ENCODE results near the gene GPA33.
A peak's percentile ranks its signal among the peaks of the same experiment; 100 is the strongest.

Gene GPA33

GRCh38 chr1:167090314-167090942, at the start of gene GPA33:
GPA33 (minus strand) TSS chr1:167090377; CDS start chr1:167090287, 90 bp downstream.
- peak; percentile 22 for DNase-seq

DNA sequence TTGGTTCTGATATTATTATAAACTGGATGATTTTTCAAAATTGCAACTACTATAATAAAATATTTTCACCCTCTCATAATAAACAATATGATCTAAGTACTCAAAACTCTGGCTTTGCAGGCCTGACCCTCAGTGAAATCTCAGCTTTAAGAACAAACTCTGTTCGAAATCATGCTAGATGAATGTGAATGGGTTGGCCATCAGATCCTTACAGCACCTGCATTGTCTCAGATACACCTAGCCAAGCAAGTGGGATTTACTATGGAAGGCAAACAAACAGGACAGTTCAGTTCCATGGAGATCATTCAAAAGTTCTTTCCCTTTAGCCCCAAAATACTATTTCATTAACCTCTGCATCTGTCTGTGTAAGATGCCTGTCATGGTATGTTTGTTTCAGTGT, 48.5 kb upstream of the GPA33 start:
- DNase-seq = no peak

GRCh38 chr1:167137793-167138510, 47.8 kb upstream of the GPA33 start:
- DNase-seq = no peak

DNA sequence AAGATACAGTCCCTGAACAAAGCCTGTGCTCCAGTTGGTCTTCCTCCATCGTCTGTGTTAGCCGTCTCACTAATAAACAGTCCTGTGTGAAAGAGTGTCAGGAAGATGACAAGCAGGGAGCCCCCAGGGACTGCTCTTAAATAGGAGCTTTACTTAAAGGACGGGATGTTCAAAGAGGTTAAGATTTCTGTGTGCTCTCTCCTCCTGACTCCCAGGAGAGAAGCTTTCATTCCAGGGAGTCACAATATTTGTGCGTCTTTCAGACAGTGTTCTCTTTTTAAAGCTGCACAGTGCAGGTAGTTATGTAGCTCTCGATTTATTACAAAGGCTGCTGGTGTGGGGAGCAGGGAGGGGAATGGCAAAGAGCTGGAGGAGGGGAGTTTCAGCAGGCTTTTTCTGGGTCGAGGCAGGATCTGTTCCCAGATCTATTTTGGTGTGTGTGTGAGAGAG, 47.2 kb upstream of the GPA33 start:
- DNase-seq = no peak

DNA sequence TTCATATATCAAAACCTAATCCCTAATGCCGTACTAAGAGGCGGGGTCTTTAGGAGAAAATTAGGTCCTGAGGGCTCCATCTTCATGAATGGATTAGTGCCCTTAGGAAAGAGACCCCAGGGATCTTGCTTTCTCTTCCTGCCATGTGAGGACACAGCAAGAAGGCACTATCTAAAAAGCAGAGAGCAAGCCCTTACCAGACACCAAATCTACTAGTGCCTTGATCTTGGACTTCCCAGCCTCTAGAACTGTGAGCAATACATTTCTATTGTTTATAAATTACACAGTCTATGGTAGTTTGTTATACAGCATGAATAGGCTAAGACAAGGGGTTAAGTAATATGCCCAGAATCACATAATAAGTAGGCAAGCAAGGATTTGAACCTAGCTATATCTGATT, 46.6 kb upstream of the GPA33 start:
- DNase-seq = no peak

- no peak for DNase-seq
These were observed 46.0 kb upstream of the GPA33 start for GRCh38 chr1:167136191-167136614.

DNA sequence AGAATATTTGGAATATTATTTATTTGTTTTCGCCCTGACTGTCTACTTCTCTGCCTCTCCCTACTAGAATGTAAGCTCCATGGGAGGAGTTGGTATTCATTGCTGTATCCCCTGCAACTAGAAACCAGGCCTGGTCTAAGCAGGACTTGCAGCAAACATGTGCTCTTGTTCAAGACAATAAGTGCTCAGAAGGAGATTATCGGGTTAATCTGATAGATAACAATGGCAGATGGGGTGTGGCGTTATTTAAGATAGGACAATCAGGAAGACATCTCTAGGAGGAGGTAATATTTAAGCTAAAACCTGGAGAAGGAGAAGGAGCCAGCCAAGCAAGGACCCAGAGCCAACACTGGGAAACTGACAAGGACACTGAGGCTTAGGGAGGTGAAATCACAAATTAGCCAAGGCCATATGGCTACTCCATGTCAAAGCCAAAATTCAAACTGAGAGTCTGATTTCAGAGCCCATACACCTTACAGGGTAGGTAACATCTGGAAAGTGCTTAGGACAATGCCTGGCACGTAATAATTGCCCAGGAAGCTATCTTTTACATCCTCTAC, 45.2 kb upstream of the GPA33 start:
- DNase-seq = no peak

GRCh38 chr1:167132301-167133010, 42.3 kb upstream of the GPA33 start:
- DNase-seq = no peak

DNA sequence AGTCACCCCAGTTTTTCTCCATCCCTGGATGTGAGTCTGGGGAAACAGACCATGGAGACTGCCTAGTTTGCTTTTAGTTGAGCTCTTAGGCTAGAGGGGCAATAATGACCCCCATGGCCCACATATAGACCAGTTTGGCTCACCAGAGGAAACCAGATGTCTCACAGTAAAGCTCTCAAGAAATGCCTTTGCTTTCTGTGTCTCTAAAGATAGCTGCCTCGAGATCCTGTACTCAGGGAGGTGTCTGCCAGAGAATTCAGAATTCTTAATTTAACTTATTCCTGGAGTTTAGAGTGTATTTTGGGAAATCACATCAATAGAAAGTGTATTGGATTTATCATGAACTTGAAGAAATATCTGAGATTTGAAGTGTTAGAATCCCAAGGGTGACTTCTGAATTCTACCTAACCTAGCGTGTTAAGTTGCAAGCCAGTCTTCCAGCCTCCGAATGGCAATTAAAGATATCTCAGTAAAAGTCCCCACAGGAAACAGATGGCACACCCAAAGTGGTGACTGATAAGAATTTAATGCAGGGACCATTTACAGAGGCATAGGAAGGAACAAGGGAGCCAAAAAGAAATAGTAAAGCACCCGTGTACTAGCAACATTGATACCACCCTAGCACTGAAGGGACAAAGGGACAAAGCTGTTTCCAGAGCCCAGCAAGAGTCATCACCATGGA, 40.8 kb upstream of the GPA33 start:
- no peak for DNase-seq

- DNase-seq = no peak
These were observed 38.4 kb upstream of the GPA33 start for GRCh38 chr1:167128261-167129227.

DNA sequence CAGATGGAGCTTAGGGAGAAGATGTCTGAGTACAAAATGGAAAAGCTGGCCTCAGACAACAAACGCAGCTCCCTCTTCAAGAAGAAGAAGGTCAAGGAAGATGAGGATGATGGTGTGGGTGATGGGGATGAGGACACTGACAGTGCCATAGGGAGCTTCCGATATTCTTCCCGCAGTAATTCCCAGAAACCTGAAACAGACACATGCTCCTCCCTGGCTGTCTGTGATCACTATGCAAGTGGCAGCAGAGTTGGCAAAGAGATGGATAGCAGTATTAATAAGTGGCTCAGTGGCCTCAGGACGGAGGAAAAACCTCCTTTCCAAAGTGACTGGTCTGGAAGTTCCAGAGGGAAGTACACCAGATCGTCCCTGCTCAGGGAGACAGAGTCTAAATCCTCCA, 37.5 kb upstream of the GPA33 start:
- DNase-seq = no peak

DNA sequence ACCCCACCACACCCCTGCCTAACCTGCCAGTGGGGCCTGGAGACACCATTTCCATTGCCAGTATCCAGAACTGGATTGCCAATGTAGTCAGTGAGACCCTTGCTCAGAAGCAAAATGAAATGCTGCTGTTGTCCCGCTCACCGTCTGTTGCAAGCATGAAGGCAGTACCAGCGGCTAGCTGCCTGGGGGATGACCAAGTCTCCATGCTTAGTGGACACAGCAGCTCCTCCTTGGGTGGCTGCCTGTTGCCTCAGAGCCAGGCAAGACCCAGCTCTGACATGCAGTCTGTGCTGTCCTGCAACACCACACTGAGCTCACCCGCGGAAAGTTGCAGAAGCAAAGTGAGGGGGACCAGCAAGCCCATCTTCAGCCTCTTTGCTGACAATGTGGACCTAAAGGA, 37.1 kb upstream of the GPA33 start:
- DNase-seq = no peak

DNA sequence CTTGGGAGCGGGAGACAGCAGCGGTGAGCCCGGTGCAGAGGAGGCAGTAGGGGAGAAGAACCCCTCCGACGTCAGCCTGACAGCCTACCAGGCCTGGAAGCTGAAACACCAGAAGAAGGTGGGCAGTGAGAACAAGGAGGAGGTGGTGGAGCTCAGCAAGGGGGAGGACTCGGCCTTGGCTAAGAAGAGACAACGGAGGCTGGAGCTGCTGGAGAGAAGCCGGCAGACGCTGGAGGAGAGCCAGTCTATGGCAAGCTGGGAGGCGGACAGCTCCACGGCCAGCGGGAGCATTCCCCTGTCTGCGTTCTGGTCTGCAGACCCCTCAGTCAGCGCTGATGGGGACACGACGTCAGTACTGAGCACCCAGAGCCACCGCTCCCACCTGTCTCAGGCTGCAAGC, 36.6 kb upstream of the GPA33 start:
- DNase-seq = no peak

DNA sequence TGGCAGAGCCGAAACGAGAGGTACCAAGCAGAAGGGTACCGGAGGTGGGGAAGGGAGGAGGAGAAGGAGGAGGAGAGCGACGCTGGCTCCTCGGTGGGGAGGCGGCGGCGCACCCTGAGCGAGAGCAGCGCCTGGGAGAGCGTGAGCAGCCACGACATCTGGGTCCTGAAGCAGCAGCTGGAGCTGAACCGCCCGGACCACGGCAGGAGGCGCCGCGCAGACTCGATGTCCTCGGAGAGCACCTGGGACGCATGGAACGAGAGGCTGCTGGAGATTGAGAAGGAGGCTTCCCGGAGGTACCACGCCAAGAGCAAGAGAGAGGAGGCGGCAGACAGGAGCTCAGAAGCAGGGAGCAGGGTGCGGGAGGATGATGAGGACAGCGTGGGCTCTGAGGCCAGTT, 36.1 kb upstream of the GPA33 start:
- DNase-seq = no peak

GRCh38 chr1:167122568-167122967, 32.4 kb upstream of the GPA33 start:
- DNase-seq = no peak

- no peak for DNase-seq
These were observed 31.9 kb upstream of the GPA33 start for GRCh38 chr1:167122121-167122480.

- peak; percentile 21 for DNase-seq
These were observed 31.4 kb upstream of the GPA33 start for GRCh38 chr1:167121375-167122120.

- DNase-seq = no peak
These were observed 30.7 kb upstream of the GPA33 start for GRCh38 chr1:167120899-167121298.

DNA sequence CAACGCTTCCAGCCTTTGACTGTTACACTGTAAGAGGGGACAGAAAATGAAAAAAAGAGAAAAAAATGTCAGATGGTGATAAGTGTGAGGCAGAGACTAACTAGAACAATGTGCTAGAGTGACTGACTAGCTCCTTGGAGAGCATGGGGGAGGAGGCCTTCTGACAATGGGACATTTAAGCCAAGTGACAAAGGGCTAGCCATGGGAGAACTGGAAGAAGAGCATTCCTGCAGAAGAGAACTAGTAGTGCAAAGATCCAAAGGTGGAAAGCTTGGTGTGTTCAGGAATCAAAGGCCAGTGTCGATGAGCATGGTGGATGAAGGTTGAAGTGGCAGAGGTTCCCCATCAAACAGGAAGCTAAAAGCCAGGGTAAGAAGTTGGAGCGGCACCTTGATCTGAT, 29.5 kb upstream of the GPA33 start:
- no peak for DNase-seq

- DNase-seq = no peak
These were observed 28.0 kb upstream of the GPA33 start for GRCh38 chr1:167118188-167118587.

GRCh38 chr1:167117225-167117624, 27.0 kb upstream of the GPA33 start:
- DNase-seq = no peak
